OCI-LY1 (cell line): ENCODE measurements around the gene RAPGEF1.

Source experiments
- H2AFZ ChIP-seq: fragments of 200-600 bp; sonication (generic), shearing (Covaris generic); 2 replicates; pipeline ENCODE4 v1.6.0; 2014; ENCODE audit warnings: antibody characterized with exemption, mild to moderate bottlenecking, low read length
- H3F3A ChIP-seq: fragments of 200-600 bp; sonication (generic), shearing (Covaris generic); 2 replicates; pipeline ENCODE4 v1.6.0; 2014; ENCODE audit warnings: mild to moderate bottlenecking, antibody characterized with exemption, low read length, moderate library complexity; ENCODE audit not compliant: insufficient read depth
- H3K27ac ChIP-seq: fragments of 200-600 bp; sonication (generic); 2 replicates; pipeline ENCODE4 v1.5.1; 2014; ENCODE audit warnings: low read length, mixed run types, mild to moderate bottlenecking, low read depth; ENCODE audit not compliant: poor library complexity, severe bottlenecking
- H3K27me3 ChIP-seq: fragments of 200-600 bp; sonication (generic); 2 replicates; pipeline ENCODE4 v1.6.0; 2014; ENCODE audit warnings: antibody characterized with exemption, mild to moderate bottlenecking, low read length, moderate library complexity; ENCODE audit not compliant: insufficient read depth
- H3K36me3 ChIP-seq: fragments of 200-600 bp; sonication (generic); 2 replicates; pipeline ENCODE4 v1.6.1; 2014; ENCODE audit warnings: mild to moderate bottlenecking, antibody characterized with exemption, low read length, moderate library complexity, mixed read lengths; ENCODE audit not compliant: insufficient read depth
- H3K4me1 ChIP-seq: fragments of 200-600 bp; sonication (generic); 2 replicates; pipeline ENCODE4 v1.5.1; 2014; ENCODE audit warnings: mild to moderate bottlenecking, low read length, moderate library complexity; ENCODE audit not compliant: insufficient read depth, severe bottlenecking
- H3K4me2 ChIP-seq: fragments of 200-600 bp; sonication (generic), shearing (Covaris generic); 2 replicates; pipeline ENCODE4 v1.6.1; 2014; ENCODE audit warnings: low read length
- H3K4me3 ChIP-seq: fragments of 200-600 bp; sonication (generic); 2 replicates; pipeline ENCODE4 v1.5.1; 2014; ENCODE audit warnings: low read length, low read depth, mild to moderate bottlenecking, mixed read lengths; ENCODE audit not compliant: poor library complexity, severe bottlenecking
- H3K79me2 ChIP-seq: fragments of 200-600 bp; shearing (Covaris generic); 2 replicates; pipeline ENCODE4 v1.6.1; 2016; ENCODE audit warnings: mixed run types, low read length, mixed read lengths; ENCODE audit not compliant: insufficient read depth
- H3K9ac ChIP-seq: fragments of 200-600 bp; sonication (generic), shearing (Covaris generic); 2 replicates; pipeline ENCODE4 v1.6.1; 2014; ENCODE audit warnings: mild to moderate bottlenecking, low read length, mixed read lengths
- H3K9me2 ChIP-seq: fragments of 200-600 bp; sonication (generic), shearing (Covaris generic); 2 replicates; pipeline ENCODE4 v1.6.1; 2014; ENCODE audit warnings: low read depth, mild to moderate bottlenecking, low read length, mixed read lengths
- H3K9me3 ChIP-seq: fragments of 200-600 bp; shearing (Covaris generic); 2 replicates; pipeline ENCODE4 v1.6.1; 2014; ENCODE audit warnings: low read length, mixed read lengths
- H4K20me1 ChIP-seq: fragments of 200-600 bp; sonication (generic), shearing (Covaris generic); 2 replicates; pipeline ENCODE4 v1.6.0; 2016; ENCODE audit warnings: mild to moderate bottlenecking, low read length; ENCODE audit not compliant: insufficient read depth
- CTCF ChIP-seq: fragments of 200-600 bp; sonication (generic), shearing (Covaris generic); IDR thresholded peaks from 2 replicates; pipeline ENCODE4 v1.5.1; 2017; ENCODE audit warnings: mild to moderate bottlenecking, antibody characterized with exemption, low read length, moderate library complexity, mixed read lengths
- EZH2 ChIP-seq: fragments of 200-600 bp; sonication (generic), shearing (Covaris generic); IDR thresholded peaks from 2 replicates; pipeline ENCODE4 v1.8.0; 2017; ENCODE audit warnings: borderline replicate concordance, mixed run types, mild to moderate bottlenecking, antibody characterized with exemption, low read length, moderate library complexity, mixed read lengths

The RAPGEF1 gene

GRCh38 chr9:131616983-131617604, 122.8 kb downstream of the RAPGEF1 start:
- TF ChIP-seq CTCF: no peak
- H4K20me1 ChIP-seq: no peaks in the 10 kb centered on the region
- peaks cover 100% of the 10 kb centered on the region for H3K36me3 ChIP-seq
- no peak overlapping the region for H3K4me2 ChIP-seq
- H3K4me1 ChIP-seq: no peaks in the 10 kb centered on the region
- H3K79me2 ChIP-seq: no peaks in the 10 kb centered on the region
- H3K9me2 ChIP-seq: no peaks in the 10 kb centered on the region
- H2AFZ ChIP-seq: no peak overlapping the region
- no peaks in the 10 kb centered on the region for H3K27me3 ChIP-seq
- no peak overlapping the region for H3K4me3 ChIP-seq
- no peak overlapping the region for H3K27ac ChIP-seq
- no peak overlapping the region for H3K9ac ChIP-seq
- H3F3A ChIP-seq: no peaks in the 10 kb centered on the region
- H3K9me3 ChIP-seq: no peaks in the 10 kb centered on the region

GRCh38 chr9:131614340-131614915, 125.4 kb downstream of the RAPGEF1 start:
- Histone ChIP-seq H3K9ac (no peak overlapping the region), H2AFZ (no peak overlapping the region), H3K27me3 (no peaks in the 10 kb centered on the region), H3K9me3 (no peaks in the 10 kb centered on the region), H3F3A (no peaks in the 10 kb centered on the region), H4K20me1 (no peaks in the 10 kb centered on the region), H3K27ac (no peak overlapping the region), H3K4me2 (no peak overlapping the region), H3K36me3 (peaks cover 100% of the 10 kb centered on the region), H3K4me3 (no peak overlapping the region), H3K4me1 (no peaks in the 10 kb centered on the region), H3K9me2 (no peaks in the 10 kb centered on the region), H3K79me2 (no peaks in the 10 kb centered on the region)
- TF ChIP-seq EZH2 (no peak), CTCF (no peak)

- Histone ChIP-seq H3F3A (no peaks in the 10 kb centered on the region), H3K4me3 (no peak overlapping the region), H3K27me3 (no peaks in the 10 kb centered on the region), H3K9ac (no peak overlapping the region), H3K36me3 (peaks cover 99% of the 10 kb centered on the region), H3K4me2 (no peak overlapping the region), H2AFZ (no peak overlapping the region), H3K4me1 (no peaks in the 10 kb centered on the region), H3K79me2 (no peaks in the 10 kb centered on the region), H4K20me1 (no peaks in the 10 kb centered on the region), H3K9me3 (no peaks in the 10 kb centered on the region), H3K27ac (no peak overlapping the region), H3K9me2 (no peaks in the 10 kb centered on the region)
- TF ChIP-seq CTCF: no peak
- no peak for TF ChIP-seq EZH2
Measured at GRCh38 chr9:131613921-131614320, 126.0 kb downstream of the RAPGEF1 start.
